ENCODE data around the gene KRT4.

DNA sequence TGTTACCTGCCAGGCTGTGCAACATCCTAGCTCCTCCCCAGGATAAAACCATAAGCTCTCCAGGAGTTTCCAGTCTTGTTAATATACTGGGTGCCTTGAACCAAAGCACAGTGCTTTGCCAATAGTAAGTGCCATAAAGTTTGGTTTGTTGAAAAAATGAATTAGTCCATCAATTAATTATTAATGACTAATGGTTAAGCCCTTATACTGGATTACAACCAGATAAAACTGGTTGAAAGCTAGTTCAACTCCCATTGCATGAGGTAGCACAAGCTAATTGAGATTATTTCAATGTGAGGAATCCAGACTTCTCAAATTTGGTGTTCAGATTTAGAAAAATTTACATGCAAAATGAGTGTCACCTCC is 16.4 kb downstream of the KRT4 start:
- TF ChIP-seq ATF3 (IDR thresholded peaks at IDR 0.05): no peak
- TF ChIP-seq EZH2 (IDR thresholded peaks at IDR 0.05): no peak
- TF ChIP-seq RAD21 (IDR thresholded peaks at IDR 0.05; ENCODE audit: low read depth): no peak
- TF ChIP-seq, protein P1, sequence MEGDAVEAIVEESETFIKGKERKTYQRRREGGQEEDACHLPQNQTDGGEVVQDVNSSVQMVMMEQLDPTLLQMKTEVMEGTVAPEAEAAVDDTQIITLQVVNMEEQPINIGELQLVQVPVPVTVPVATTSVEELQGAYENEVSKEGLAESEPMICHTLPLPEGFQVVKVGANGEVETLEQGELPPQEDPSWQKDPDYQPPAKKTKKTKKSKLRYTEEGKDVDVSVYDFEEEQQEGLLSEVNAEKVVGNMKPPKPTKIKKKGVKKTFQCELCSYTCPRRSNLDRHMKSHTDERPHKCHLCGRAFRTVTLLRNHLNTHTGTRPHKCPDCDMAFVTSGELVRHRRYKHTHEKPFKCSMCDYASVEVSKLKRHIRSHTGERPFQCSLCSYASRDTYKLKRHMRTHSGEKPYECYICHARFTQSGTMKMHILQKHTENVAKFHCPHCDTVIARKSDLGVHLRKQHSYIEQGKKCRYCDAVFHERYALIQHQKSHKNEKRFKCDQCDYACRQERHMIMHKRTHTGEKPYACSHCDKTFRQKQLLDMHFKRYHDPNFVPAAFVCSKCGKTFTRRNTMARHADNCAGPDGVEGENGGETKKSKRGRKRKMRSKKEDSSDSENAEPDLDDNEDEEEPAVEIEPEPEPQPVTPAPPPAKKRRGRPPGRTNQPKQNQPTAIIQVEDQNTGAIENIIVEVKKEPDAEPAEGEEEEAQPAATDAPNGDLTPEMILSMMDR (IDR thresholded peaks at IDR 0.05 in 2 of 3, conservative IDR thresholded peaks at IDR 0.05 in 1 of 3; ENCODE audit: borderline replicate concordance in 1 of 3, insufficient read depth in 1 of 3, low read depth in 2 of 3, low read length in 2 of 3): no peak
- TF ChIP-seq POLR2A (IDR thresholded peaks at IDR 0.05; ENCODE audit: borderline replicate concordance, extremely low read depth, insufficient read depth, insufficient read length): no peak
- no peak for TF ChIP-seq YY1 (IDR thresholded peaks at IDR 0.05; ENCODE audit: extremely low read depth, insufficient replicate concordance, low read depth, low read length)
- no peak for TF ChIP-seq CEBPB (IDR thresholded peaks at IDR 0.05; ENCODE audit: low read depth)
- no peak for TF ChIP-seq ZFX (IDR thresholded peaks at IDR 0.05)
- no peak for TF ChIP-seq ZBTB33 (IDR thresholded peaks at IDR 0.05; ENCODE audit: extremely low read depth, insufficient replicate concordance, low read length)
